ENCODE results near the gene AOPEP.

Gene AOPEP

DNA sequence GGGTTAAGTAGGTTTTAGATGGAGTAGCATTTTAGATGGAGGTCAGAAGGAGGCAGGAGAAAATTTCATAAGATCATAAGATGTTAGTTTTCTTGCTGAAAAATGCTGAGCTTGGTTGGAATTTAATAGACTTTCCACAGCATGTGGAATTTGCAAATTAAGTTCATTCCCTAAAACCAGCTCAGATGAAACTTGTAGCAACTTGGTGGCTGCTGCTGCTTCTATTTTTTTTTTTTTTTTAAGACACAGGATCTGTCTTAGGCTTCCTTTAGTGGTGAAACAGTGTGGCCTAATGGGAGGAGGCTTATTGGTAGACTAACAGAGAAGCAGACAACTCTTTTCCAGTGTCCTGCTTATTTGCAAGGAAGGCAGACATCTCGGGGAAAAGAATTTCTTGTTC is 154.5 kb downstream of the AOPEP start:
- TF ChIP-seq, protein P1, sequence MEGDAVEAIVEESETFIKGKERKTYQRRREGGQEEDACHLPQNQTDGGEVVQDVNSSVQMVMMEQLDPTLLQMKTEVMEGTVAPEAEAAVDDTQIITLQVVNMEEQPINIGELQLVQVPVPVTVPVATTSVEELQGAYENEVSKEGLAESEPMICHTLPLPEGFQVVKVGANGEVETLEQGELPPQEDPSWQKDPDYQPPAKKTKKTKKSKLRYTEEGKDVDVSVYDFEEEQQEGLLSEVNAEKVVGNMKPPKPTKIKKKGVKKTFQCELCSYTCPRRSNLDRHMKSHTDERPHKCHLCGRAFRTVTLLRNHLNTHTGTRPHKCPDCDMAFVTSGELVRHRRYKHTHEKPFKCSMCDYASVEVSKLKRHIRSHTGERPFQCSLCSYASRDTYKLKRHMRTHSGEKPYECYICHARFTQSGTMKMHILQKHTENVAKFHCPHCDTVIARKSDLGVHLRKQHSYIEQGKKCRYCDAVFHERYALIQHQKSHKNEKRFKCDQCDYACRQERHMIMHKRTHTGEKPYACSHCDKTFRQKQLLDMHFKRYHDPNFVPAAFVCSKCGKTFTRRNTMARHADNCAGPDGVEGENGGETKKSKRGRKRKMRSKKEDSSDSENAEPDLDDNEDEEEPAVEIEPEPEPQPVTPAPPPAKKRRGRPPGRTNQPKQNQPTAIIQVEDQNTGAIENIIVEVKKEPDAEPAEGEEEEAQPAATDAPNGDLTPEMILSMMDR (conservative IDR thresholded peaks at IDR 0.05; ENCODE audit: low read depth): no peak
- DNase-seq (ENCODE audit: low spot score): no peak
- H3K27ac ChIP-seq: no peak overlapping the region
- POLR2A ChIA-PET (ENCODE audit: low non-redundant PET): no interaction called here
- CTCF ChIA-PET: interaction anchor here (1.7 kb wide), 1 partner anchor 9 kb away, joined by 3 read pairs; no protein-coding TSS in a partner anchor

DNA sequence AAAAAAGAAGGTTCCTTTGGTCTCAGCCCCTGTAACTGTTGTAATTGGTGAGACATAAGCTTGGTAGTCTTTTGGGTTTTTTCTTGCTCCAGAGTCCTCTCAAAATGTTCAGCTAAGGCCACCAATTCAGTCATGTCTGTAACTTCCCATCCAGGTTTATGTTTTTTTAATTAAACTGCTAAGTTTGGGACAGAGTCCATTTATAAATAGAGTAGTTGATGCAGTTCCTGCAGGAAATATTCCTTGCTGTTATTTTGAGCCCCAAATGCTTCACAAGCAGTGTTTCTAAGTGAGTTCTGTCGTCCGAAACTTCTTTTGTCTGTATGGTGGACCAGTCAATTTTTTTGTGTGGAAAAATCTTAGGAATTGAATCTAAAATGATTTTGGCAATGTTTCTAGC is 155.0 kb downstream of the AOPEP start:
- ChIA-PET CTCF (interaction anchor here (0.6 to 1.7 kb wide), 2 partner anchors 10 to 134 kb away, joined by 3 read pairs; no protein-coding TSS in a partner anchor), POLR2A (ENCODE audit: low non-redundant PET) (no interaction called here)
- no peak for DNase-seq (ENCODE audit: low spot score)
- H3K27ac ChIP-seq: no peak overlapping the region
- TF ChIP-seq, protein P1 (conservative IDR thresholded peaks at IDR 0.05; ENCODE audit: low read depth): no peak

DNA sequence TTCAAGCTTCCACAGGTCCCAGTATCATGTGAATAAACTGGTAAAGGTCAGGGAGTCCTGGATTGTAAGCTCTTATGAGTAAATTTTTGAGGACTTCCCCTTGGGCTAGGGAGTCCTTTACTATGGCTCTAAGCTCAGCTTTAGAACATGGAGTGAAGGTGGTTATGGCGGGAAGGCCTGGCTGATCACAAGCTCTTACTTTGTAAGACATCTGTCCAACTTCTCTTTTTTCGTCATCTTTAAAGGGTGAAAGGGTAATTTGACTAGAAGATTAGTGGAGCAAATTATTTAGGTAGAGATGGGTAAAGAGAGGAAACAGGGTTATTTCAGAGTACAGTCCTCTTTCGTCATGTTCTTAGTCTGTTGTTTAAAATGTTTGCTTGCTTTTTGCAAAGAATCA is 155.4 kb downstream of the AOPEP start:
- TF ChIP-seq, protein P1 (conservative IDR thresholded peaks at IDR 0.05; ENCODE audit: low read depth): no peak
- CTCF ChIA-PET: interaction anchor here (0.6 to 1.7 kb wide), 2 partner anchors 10 to 134 kb away, joined by 3 read pairs; no protein-coding TSS in a partner anchor
- DNase-seq (ENCODE audit: low spot score): no peak
- no peak overlapping the region for H3K27ac ChIP-seq
- POLR2A ChIA-PET (ENCODE audit: low non-redundant PET): interaction anchor here (0.5 kb wide), 1 partner anchor 129 kb away, joined by 4 read pairs; no protein-coding TSS in a partner anchor

DNA sequence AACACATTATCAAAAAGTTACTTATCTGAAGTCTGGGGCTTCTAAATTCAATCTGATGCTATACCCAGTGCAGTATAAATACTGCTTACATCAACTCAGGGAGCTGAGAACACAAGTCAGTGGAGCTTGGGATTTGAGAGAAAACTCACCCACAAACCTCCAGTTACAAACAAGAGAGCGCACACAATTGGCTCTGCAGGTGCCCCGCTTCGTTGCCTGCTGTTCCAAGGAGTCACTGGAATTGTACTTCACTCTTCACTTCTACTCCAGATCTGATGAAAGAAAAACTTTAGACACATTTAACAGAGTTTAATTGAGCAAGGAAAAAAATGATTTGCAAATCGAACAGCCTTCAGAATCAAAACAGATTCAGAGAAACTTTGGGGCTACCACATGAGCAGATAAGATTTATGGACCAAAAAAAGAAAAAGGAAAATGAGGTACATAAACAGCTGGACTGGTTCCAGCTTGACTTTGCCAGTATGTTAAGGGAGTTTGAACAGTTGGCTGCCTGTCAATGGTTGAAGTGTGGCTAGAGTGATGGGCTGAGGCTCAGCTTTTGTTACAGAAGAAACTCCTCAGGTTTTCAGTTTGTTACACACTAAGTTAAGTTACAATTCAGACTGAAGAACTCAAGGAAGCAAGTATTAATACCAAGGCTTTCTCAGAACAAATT is 156.6 kb downstream of the AOPEP start:
- ChIA-PET POLR2A (ENCODE audit: low non-redundant PET) (interaction anchor here (0.5 kb wide), 1 partner anchor 13 kb away, joined by 9 read pairs; no protein-coding TSS in a partner anchor), CTCF (interaction anchor here (0.7 kb wide), 1 partner anchor 111 kb away, joined by 5 read pairs; no protein-coding TSS in a partner anchor)
- DNase-seq (ENCODE audit: low spot score): no peak
- no peak overlapping the region for H3K27ac ChIP-seq
- TF ChIP-seq, protein P1 (conservative IDR thresholded peaks at IDR 0.05; ENCODE audit: low read depth): no peak

DNA sequence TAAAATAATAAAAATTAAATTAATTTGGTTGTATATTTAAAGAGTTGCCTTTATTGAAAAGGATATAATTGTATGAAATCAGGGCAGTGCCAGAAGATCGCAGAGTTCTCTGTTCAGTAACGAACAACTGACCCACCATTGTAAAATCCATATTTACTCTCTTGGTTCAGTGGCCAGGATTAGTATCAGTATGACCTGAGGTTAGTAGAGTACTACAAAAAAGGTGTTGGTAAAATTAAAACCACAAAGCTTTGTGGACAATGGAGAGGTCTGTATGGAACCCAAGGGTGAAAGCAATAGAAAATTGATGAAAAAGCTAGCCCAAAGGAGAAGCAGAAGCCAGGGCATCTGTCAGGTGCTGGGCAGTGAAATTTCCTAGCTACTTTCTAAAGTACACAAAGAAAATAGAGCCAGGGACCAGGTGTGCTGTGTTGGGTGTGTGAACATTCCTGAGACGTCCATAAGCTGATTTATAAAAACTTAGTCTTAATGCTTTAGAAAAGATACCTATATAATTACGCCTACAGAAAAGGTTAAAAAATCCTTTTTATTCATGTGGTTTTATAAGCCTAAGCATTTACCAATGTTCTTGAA is 159.5 kb downstream of the AOPEP start:
- CTCF ChIA-PET: no interaction called here
- no peak overlapping the region for H3K27ac ChIP-seq
- TF ChIP-seq, protein P1 (conservative IDR thresholded peaks at IDR 0.05; ENCODE audit: low read depth): no peak
- DNase-seq (ENCODE audit: low spot score): no peak
- POLR2A ChIA-PET (ENCODE audit: low non-redundant PET): no interaction called here

DNA sequence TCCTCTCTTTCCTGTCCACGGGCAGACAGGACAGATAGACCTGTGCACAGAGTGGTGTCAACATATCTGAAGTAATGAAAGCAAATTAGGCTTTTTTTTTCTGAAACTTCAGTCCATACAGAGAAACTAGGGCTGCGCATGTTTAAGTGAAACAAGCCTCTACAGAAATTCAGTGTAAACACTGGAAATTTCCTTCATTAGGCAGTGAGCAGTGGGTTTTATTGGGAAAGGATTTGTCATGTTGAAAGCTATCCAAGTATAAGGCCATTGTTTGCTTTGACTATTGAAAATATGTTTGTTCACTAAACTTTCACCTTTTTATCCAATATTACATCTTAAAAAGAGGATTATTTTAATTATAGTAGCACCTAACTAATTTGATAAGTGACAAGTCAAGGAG is 161.2 kb downstream of the AOPEP start:
- H3K27ac ChIP-seq: no peak overlapping the region
- DNase-seq (ENCODE audit: low spot score): no peak
- TF ChIP-seq, protein P1 (conservative IDR thresholded peaks at IDR 0.05; ENCODE audit: low read depth): no peak
- POLR2A ChIA-PET (ENCODE audit: low non-redundant PET): no interaction called here
- CTCF ChIA-PET: interaction anchor here (0.6 kb wide), 3 partner anchors 8 to 1914 kb away, joined by 3 to 5 read pairs (median 3); no protein-coding TSS in a partner anchor
